A549 (cell line): ENCODE measurements around the gene SVIL. TPM values are rescaled to one million over a fixed set of nuclear protein-coding genes. Genes with fewer than 3 reads are reported as not detected.

Experiments used
- ATAC-seq, 2 experiments: fragments of 200-7000 bp in 1 of 2; fragments of >200 bp in 1 of 2; cut with Nextera tagmentation in 1 of 2; cut with Tn5 transposase in 1 of 2; 3 replicates each; pipeline versions ENCODE4 v1.8.0 to v1.9.1; 2018 to 2020; ENCODE audit warnings: mild to moderate bottlenecking in 1 of 2, moderate library complexity in 1 of 2
- CTCF ChIA-PET: fragments of 300-600 bp; sonication (Branson Sonifier 250); formaldehyde crosslinking; extraction: SDS; loops from one replicate; lab custom pipeline; 2021; ENCODE audit warnings: antibody characterized with exemption, inconsistent platforms; lab: Yijun Ruan, JAX
- POLR2A ChIA-PET: fragments of 350-600 bp; formaldehyde crosslinking; extraction: SDS; loops from one replicate; lab custom pipeline; 2021; ENCODE audit warnings: antibody characterized with exemption, inconsistent platforms; lab: Yijun Ruan, JAX
- DNase-seq, 2 experiments: peaks; one replicate each; pipeline versions ENCODE4 v3.0.0 to v3.0.0-alpha.2; 2011 to 2016; ENCODE audit warnings: low read depth in 1 of 2, low spot score in 1 of 2
- FAIRE-seq: peaks from 2 replicates; lab custom pipeline; 2011; peaks lifted over from hg19 to GRCh38; lab: Jason Lieb, UNC
- H3K27ac ChIP-seq, 2 experiments: fragments of >200 bp; sonication (Bioruptor Twin); formaldehyde crosslinking; 3 replicates each; pipeline ENCODE4 v1.5.1; 2016 to 2017
- H3K4me1 ChIP-seq: fragments of >200 bp; sonication (Bioruptor Twin); formaldehyde crosslinking; 3 replicates; pipeline ENCODE4 v1.6.1; 2016
- H3K4me2 ChIP-seq: fragments of >200 bp; sonication (Bioruptor Twin); formaldehyde crosslinking; 3 replicates; pipeline ENCODE4 v1.6.1; 2016
- H3K4me3 ChIP-seq: fragments of >200 bp; sonication (Bioruptor Twin); formaldehyde crosslinking; 3 replicates; pipeline ENCODE4 v1.5.1; 2016
- H3K9me3 ChIP-seq: fragments of >200 bp; sonication (Bioruptor Twin); formaldehyde crosslinking; 3 replicates; pipeline ENCODE4 v1.6.1; 2016
- EHF ChIP-seq: fragments of 250-450 bp; sonication (Bioruptor Pico); IDR thresholded peaks from 2 replicates; pipeline ENCODE4 v1.5.0; 2020; ENCODE audit warnings: mild to moderate bottlenecking
- ESRRA ChIP-seq: fragments of 150-350 bp; IDR thresholded peaks from 2 replicates; pipeline ENCODE4 v1.6.1; 2014; ENCODE audit warnings: mild to moderate bottlenecking, low read length, borderline replicate concordance
- FOSL2 ChIP-seq, 2 experiments: fragments of 450-650 bp in 1 of 2; fragments of >200 bp in 1 of 2; sonication (Bioruptor Twin) in 1 of 2; formaldehyde crosslinking; IDR thresholded peaks; 2 replicates each; pipeline versions ENCODE4 v1.5.0 to v1.6.1; 2016 to 2020; ENCODE audit warnings: mild to moderate bottlenecking in 1 of 2, moderate library complexity in 1 of 2
- FOXS1 ChIP-seq: fragments of 250-450 bp; sonication (Bioruptor Pico); IDR thresholded peaks from 2 replicates; pipeline ENCODE4 v1.5.0; 2020; ENCODE audit warnings: mild to moderate bottlenecking, moderate library complexity
- GATA3 ChIP-seq: IDR thresholded peaks from 2 replicates; pipeline ENCODE4 v1.6.1; 2012; ENCODE audit warnings: borderline replicate concordance
- HEYL ChIP-seq: fragments of 250-450 bp; sonication (Bioruptor Pico); IDR thresholded peaks from 2 replicates; pipeline ENCODE4 v1.8.0; 2021; ENCODE audit warnings: mild to moderate bottlenecking, moderate library complexity
- HOXA7 ChIP-seq: fragments of 250-450 bp; sonication (Bioruptor Pico); IDR thresholded peaks from 2 replicates; pipeline ENCODE4 v1.5.0; 2020; ENCODE audit warnings: mild to moderate bottlenecking, moderate library complexity
- HOXB13 ChIP-seq: fragments of 250-450 bp; sonication (Bioruptor Pico); IDR thresholded peaks from 2 replicates; pipeline ENCODE4 v1.5.0; 2020; ENCODE audit warnings: low read depth, mild to moderate bottlenecking, moderate library complexity
- JUN ChIP-seq, 2 experiments: fragments of >200 bp; sonication (Bioruptor Twin); formaldehyde crosslinking; IDR thresholded peaks; 2 replicates in 1 of 2; 3 replicates in 1 of 2; pipeline ENCODE4 v1.6.1; 2016 to 2017
- JUNB ChIP-seq: fragments of >200 bp; sonication (Bioruptor Twin); formaldehyde crosslinking; IDR thresholded peaks from 2 replicates; pipeline ENCODE4 v1.6.1; 2016
- KDM1A ChIP-seq: fragments of 200-600 bp; sonication (generic); IDR thresholded peaks from 2 replicates; pipeline ENCODE4 v1.6.1; 2016; ENCODE audit warnings: low read depth, mild to moderate bottlenecking
- MAFK ChIP-seq: fragments of 450-650 bp; IDR thresholded peaks from 2 replicates; pipeline ENCODE4 v1.6.1; 2014; ENCODE audit not compliant: partially characterized antibody
- POLR2AphosphoS2 ChIP-seq: conservative IDR thresholded peaks from 2 replicates; pipeline ENCODE4 v1.6.1; 2012; ENCODE audit warnings: low read length, improper control_type of control experiment, inconsistent platforms
- RCOR1 ChIP-seq: fragments of 150-350 bp; IDR thresholded peaks from 2 replicates; pipeline ENCODE4 v1.6.1; 2014; ENCODE audit warnings: antibody characterized with exemption, low read length, low read depth
- SMC3 ChIP-seq: fragments of >200 bp; sonication (Bioruptor Twin); formaldehyde crosslinking; IDR thresholded peaks from 3 replicates; pipeline ENCODE4 v1.6.1; 2018; ENCODE audit warnings: inconsistent platforms
- SREBF2 ChIP-seq: fragments of 450-650 bp; IDR thresholded peaks from 2 replicates; pipeline ENCODE4 v1.6.1; 2014; ENCODE audit warnings: mild to moderate bottlenecking, moderate library complexity
- ZC3H11A ChIP-seq: fragments of 450-650 bp; IDR thresholded peaks from 2 replicates; pipeline ENCODE4 v1.6.1; 2014; ENCODE audit warnings: antibody characterized with exemption, mild to moderate bottlenecking
- ZFP36 ChIP-seq: fragments of 450-650 bp; IDR thresholded peaks from 2 replicates; pipeline ENCODE4 v1.6.1; 2014; ENCODE audit warnings: borderline replicate concordance; ENCODE audit not compliant: partially characterized antibody
- ZNF302 ChIP-seq: fragments of 250-450 bp; sonication (Bioruptor Pico); IDR thresholded peaks from 2 replicates; pipeline ENCODE4 v1.9.0; 2021; ENCODE audit warnings: inconsistent platforms, mild to moderate bottlenecking, moderate library complexity
- ZSCAN20 ChIP-seq: fragments of 250-450 bp; sonication (Bioruptor Pico); IDR thresholded peaks from 2 replicates; pipeline ENCODE4 v1.8.0; 2022; ENCODE audit warnings: mild to moderate bottlenecking, moderate library complexity
- WGBS: methylation state at CpG from one replicate; pipeline ENCODE4 v1.1.6; 2017; ENCODE audit errors: missing lambda C conversion rate; 5-methylcytosine and 5-hydroxymethylcytosine counted together
- polyA plus RNA-seq, 4 experiments: library from polyadenylated mRNA; depleted of rRNA in 3 of 4; stranded (reverse); fragments of >200 nt; fragmentation: RNase III in 1 of 4; extraction: RNeasy Plus Mini Kit Qiagen cat#74134 plus additional on column Dnase treatment in 1 of 4; gene quantifications; 2 replicates in 3 of 4; 3 replicates in 1 of 4; pipeline ENCODE4 v1.2.3, GENCODE V29; 2011 to 2017
- TF ChIP-seq, protein P1 (sequence below): fragments of 150-350 bp; IDR thresholded peaks from 2 replicates; pipeline ENCODE4 v1.6.1; 2014; ENCODE audit warnings: low read depth, mild to moderate bottlenecking, low read length
- TF ChIP-seq, protein P2 (sequence below): fragments of >200 bp; sonication (Bioruptor Twin); formaldehyde crosslinking; IDR thresholded peaks from 3 replicates; pipeline ENCODE4 v1.6.1; 2016
- TF ChIP-seq, protein P3 (sequence below): IDR thresholded peaks from 2 replicates; pipeline ENCODE4 v1.6.1; 2012
- TF ChIP-seq, protein P4 (sequence below): fragments of 200-600 bp; sonication (generic); IDR thresholded peaks from 2 replicates; pipeline ENCODE4 v1.6.1; 2016; ENCODE audit warnings: antibody characterized with exemption, mild to moderate bottlenecking, moderate library complexity
- TF ChIP-seq, protein P5 (sequence below): fragments of 250-450 bp; sonication (Bioruptor Pico); IDR thresholded peaks from 2 replicates; pipeline ENCODE4 v1.5.0; 2021; ENCODE audit warnings: mild to moderate bottlenecking, moderate library complexity, borderline replicate concordance

Gene SVIL
- polyA plus RNA-seq, 2 of the 4 experiments (the other 2 are of a cell fraction): 12.0 to 20.4 TPM

DNA sequence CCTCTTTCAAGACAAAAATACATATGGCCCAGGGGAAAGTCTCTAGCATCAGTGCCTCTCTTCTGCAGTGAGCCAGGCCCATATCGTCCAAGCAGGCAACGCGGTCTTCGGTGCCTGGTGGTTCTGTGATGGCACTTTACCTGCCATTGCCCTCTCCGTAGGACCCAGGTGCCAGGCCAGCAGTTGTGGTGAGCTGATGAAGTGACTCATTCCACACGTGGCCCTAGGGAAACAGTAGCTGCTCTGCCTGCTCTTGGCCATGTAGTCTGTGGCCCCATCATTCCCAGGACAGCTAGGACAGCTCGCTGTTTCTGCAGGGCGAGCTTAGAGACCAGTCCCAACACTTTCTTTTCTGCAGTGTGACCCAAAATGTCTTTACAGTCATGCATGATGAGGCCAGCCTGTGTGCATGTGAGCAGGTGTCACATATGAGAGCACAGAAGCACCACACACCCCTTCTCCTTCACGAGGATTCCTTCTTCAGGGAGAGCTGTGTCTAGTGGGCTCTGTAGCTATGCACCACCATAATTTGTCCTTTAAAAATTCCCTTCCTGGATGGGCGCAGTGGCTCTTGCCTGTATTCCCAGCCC lies 39.0 kb downstream of the SVIL start (continued):
- TF ChIP-seq, protein P1, sequence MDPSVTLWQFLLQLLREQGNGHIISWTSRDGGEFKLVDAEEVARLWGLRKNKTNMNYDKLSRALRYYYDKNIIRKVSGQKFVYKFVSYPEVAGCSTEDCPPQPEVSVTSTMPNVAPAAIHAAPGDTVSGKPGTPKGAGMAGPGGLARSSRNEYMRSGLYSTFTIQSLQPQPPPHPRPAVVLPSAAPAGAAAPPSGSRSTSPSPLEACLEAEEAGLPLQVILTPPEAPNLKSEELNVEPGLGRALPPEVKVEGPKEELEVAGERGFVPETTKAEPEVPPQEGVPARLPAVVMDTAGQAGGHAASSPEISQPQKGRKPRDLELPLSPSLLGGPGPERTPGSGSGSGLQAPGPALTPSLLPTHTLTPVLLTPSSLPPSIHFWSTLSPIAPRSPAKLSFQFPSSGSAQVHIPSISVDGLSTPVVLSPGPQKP: no peak
- TF ChIP-seq ZNF302 (CRISPR knock-in tag) (no peak), HEYL (CRISPR knock-in tag) (no peak)
- TF ChIP-seq, protein P2, sequence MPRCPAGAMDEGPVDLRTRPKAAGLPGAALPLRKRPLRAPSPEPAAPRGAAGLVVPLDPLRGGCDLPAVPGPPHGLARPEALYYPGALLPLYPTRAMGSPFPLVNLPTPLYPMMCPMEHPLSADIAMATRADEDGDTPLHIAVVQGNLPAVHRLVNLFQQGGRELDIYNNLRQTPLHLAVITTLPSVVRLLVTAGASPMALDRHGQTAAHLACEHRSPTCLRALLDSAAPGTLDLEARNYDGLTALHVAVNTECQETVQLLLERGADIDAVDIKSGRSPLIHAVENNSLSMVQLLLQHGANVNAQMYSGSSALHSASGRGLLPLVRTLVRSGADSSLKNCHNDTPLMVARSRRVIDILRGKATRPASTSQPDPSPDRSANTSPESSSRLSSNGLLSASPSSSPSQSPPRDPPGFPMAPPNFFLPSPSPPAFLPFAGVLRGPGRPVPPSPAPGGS: no peak

GRCh38 chr10:29595146-29595545 lies 39.6 kb downstream of the SVIL start:
- 92% methylated on average over 8 of the region's 8 CpGs for WGBS
- no peak overlapping the region for H3K27ac ChIP-seq
- no peaks in the 10 kb centered on the region for H3K9me3 ChIP-seq
- TF ChIP-seq ESRRA (no peak), ZSCAN20 (CRISPR knock-in tag) (no peak), ZNF302 (CRISPR knock-in tag) (no peak), HOXA7 (CRISPR knock-in tag) (no peak), HOXB13 (CRISPR knock-in tag) (no peak), KDM1A (no peak), ZFP36 (no peak), JUNB (no peak), GATA3 (no peak), FOSL2 (IDR thresholded peaks at IDR 0.05) (no peak), FOSL2 (CRISPR knock-in tag; IDR thresholded peaks at IDR 0.05) (no peak), RCOR1 (no peak)
- TF ChIP-seq, protein P3, sequence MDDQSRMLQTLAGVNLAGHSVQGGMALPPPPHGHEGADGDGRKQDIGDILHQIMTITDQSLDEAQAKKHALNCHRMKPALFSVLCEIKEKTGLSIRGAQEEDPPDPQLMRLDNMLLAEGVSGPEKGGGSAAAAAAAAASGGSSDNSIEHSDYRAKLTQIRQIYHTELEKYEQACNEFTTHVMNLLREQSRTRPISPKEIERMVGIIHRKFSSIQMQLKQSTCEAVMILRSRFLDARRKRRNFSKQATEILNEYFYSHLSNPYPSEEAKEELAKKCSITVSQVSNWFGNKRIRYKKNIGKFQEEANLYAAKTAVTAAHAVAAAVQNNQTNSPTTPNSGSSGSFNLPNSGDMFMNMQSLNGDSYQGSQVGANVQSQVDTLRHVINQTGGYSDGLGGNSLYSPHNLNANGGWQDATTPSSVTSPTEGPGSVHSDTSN: no peak
- ChIA-PET CTCF (interaction anchor here (1.7 kb wide), 1 partner anchor 20 kb away, joined by 3 read pairs; no protein-coding TSS in a partner anchor), POLR2A (no interaction called here)
- no peak overlapping the region for H3K4me2 ChIP-seq
- no peak for ATAC-seq
- DNase-seq: no peak
- peaks cover 7% of the 10 kb centered on the region; the same call in 2 of the 3 replicates for H3K4me1 ChIP-seq
- no peak overlapping the region for H3K4me3 ChIP-seq
- FAIRE-seq: no peak

- no peak for TF ChIP-seq HEYL (CRISPR knock-in tag)
- TF ChIP-seq ZFP36: no peak
- no peak for TF ChIP-seq ZC3H11A
- TF ChIP-seq MAFK: no peak
- no peak for TF ChIP-seq POLR2AphosphoS2
- TF ChIP-seq SMC3: no peak
- TF ChIP-seq, protein P2: no peak
- no peak for TF ChIP-seq FOXS1
- TF ChIP-seq, protein P4, sequence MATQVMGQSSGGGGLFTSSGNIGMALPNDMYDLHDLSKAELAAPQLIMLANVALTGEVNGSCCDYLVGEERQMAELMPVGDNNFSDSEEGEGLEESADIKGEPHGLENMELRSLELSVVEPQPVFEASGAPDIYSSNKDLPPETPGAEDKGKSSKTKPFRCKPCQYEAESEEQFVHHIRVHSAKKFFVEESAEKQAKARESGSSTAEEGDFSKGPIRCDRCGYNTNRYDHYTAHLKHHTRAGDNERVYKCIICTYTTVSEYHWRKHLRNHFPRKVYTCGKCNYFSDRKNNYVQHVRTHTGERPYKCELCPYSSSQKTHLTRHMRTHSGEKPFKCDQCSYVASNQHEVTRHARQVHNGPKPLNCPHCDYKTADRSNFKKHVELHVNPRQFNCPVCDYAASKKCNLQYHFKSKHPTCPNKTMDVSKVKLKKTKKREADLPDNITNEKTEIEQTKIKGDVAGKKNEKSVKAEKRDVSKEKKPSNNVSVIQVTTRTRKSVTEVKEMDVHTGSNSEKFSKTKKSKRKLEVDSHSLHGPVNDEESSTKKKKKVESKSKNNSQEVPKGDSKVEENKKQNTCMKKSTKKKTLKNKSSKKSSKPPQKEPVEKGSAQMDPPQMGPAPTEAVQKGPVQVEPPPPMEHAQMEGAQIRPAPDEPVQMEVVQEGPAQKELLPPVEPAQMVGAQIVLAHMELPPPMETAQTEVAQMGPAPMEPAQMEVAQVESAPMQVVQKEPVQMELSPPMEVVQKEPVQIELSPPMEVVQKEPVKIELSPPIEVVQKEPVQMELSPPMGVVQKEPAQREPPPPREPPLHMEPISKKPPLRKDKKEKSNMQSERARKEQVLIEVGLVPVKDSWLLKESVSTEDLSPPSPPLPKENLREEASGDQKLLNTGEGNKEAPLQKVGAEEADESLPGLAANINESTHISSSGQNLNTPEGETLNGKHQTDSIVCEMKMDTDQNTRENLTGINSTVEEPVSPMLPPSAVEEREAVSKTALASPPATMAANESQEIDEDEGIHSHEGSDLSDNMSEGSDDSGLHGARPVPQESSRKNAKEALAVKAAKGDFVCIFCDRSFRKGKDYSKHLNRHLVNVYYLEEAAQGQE: no peak
- no peak for TF ChIP-seq JUN (IDR thresholded peaks at IDR 0.05)
- TF ChIP-seq, protein P5, sequence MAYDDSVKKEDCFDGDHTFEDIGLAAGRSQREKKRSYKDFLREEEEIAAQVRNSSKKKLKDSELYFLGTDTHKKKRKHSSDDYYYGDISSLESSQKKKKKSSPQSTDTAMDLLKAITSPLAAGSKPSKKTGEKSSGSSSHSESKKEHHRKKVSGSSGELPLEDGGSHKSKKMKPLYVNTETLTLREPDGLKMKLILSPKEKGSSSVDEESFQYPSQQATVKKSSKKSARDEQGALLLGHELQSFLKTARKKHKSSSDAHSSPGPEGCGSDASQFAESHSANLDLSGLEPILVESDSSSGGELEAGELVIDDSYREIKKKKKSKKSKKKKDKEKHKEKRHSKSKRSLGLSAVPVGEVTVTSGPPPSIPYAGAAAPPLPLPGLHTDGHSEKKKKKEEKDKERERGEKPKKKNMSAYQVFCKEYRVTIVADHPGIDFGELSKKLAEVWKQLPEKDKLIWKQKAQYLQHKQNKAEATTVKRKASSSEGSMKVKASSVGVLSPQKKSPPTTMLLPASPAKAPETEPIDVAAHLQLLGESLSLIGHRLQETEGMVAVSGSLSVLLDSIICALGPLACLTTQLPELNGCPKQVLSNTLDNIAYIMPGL (CRISPR knock-in tag): no peak
- TF ChIP-seq EHF (CRISPR knock-in tag): no peak
- TF ChIP-seq SREBF2: no peak
- no peak overlapping the region for H3K27ac ChIP-seq
- CTCF ChIA-PET: interaction anchor here (0.7 to 3.9 kb wide), 26 partner anchors 8 to 267 kb away, joined by 3 to 34 read pairs (median 6); no protein-coding TSS in a partner anchor
Measured at GRCh38 chr10:29591651-29591968, 43.2 kb downstream of the SVIL start.

More at GRCh38 chr10:29591651-29591968, 43.2 kb downstream of the SVIL start:
- Histone ChIP-seq H3K4me2 (no peak overlapping the region), H3K9me3 (no peaks in the 10 kb centered on the region), H3K4me3 (no peak overlapping the region), H3K4me1 (peaks cover 8% of the 10 kb centered on the region; the same call in 2 of the 3 replicates)
- DNase-seq (no peak), FAIRE-seq (no peak), ATAC-seq (no peak)
- POLR2A ChIA-PET: no interaction called here
- WGBS: 88% methylated on average over 4 of the region's 4 CpGs
